GM18508 (cell line): ENCODE results near the gene IL22RA2.

Experiments
- ATAC-seq: cut with Tn5 transposase; IDR thresholded peaks from one replicate; pipeline ENCODE4 v1.9.1; 2021; ENCODE audit warnings: moderate number of reproducible peaks; ENCODE audit not compliant: insufficient read depth, unreplicated experiment

The IL22RA2 gene

GRCh38 chr6:137200288-137200687 is 26.8 kb upstream of the IL22RA2 start:
- ATAC-seq, result no peak

- no peak for ATAC-seq
Measured at GRCh38 chr6:137197684-137198645, 24.5 kb upstream of the IL22RA2 start.

- no peak for ATAC-seq
Measured at GRCh38 chr6:137193256-137194070, 20.0 kb upstream of the IL22RA2 start.

- ATAC-seq, result no peak
Measured at GRCh38 chr6:137192821-137193220, 19.4 kb upstream of the IL22RA2 start.

GRCh38 chr6:137191670-137192069 is 18.2 kb upstream of the IL22RA2 start:
- no peak for ATAC-seq

- ATAC-seq, result no peak
Measured at GRCh38 chr6:137191236-137191635, 17.8 kb upstream of the IL22RA2 start.

GRCh38 chr6:137190583-137191094 is 17.2 kb upstream of the IL22RA2 start:
- ATAC-seq, result no peak

- ATAC-seq, result no peak
Measured at GRCh38 chr6:137188855-137189254, 15.4 kb upstream of the IL22RA2 start.

GRCh38 chr6:137185290-137185689 is 11.8 kb upstream of the IL22RA2 start:
- ATAC-seq, result no peak

GRCh38 chr6:137182654-137183073 is 9.2 kb upstream of the IL22RA2 start:
- no peak for ATAC-seq

- ATAC-seq, result no peak
Measured at GRCh38 chr6:137181891-137182653, 8.6 kb upstream of the IL22RA2 start.

- ATAC-seq, result no peak
Measured at GRCh38 chr6:137177611-137178010, 4.2 kb upstream of the IL22RA2 start.

GRCh38 chr6:137176729-137177128 is 3.3 kb upstream of the IL22RA2 start:
- ATAC-seq, result no peak

GRCh38 chr6:137175868-137176245 is 2.4 kb upstream of the IL22RA2 start:
- ATAC-seq, result no peak

- no peak for ATAC-seq
Measured at GRCh38 chr6:137175157-137175867, 1.9 kb upstream of the IL22RA2 start.

- no peak for ATAC-seq
Measured at GRCh38 chr6:137172734-137173431, 561 bp downstream of the IL22RA2 start.

GRCh38 chr6:137171824-137172733 is 1.4 kb downstream of the IL22RA2 start:
- ATAC-seq, result no peak

- no peak for ATAC-seq
Measured at GRCh38 chr6:137171053-137171374, 2.4 kb downstream of the IL22RA2 start.
